ENCODE measurements around the gene OR51D1.
A peak's percentile ranks its signal among the peaks of the same experiment; 100 is the strongest.

The OR51D1 gene

DNA sequence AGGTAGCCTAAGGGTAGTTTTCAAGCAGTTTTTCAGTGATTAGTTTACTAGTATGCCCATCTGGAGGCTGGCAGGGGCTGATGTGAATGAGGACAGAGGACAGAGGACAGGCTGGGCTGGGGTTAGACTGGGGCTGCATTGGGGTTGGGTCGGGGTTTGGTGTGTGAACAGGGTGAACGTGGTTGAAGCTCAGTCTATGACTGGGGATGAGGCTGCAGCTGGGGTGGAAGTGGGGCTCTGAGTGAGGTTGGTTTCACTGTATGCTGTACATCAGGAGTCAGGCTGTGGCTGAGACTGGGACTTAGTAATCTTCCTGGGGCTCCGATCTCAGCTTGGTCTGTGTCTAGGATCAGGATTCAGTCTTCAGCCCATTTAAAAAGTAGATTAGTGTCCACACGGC lies 7.0 kb downstream of the OR51D1 start:
- DNase-seq (ENCODE audit: low read depth), result no peak

GRCh38 chr11:4645974-4646373 lies 8.7 kb downstream of the OR51D1 start:
- no peak for DNase-seq (ENCODE audit: low read depth)

DNA sequence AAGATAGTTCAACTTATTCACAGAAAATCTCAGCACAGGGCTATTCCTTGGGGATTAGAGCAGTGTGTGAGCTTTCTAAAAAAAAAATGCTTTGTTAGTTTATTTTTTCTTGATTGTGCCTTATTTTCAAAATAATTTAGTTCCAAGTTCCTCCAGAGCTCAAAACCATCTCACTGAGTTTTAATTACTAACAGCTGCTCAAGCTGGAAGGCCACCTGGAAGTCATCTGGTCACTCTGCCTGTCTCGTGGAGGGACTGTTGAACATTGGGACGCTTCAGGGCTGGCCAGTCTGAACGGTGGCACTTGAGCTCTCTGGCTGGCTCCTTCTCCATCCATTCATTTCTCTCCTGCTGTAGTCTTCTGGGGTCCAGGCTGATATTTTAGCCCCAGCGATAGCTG lies 10.5 kb downstream of the OR51D1 start:
- DNase-seq (ENCODE audit: low read depth), result no peak

DNA sequence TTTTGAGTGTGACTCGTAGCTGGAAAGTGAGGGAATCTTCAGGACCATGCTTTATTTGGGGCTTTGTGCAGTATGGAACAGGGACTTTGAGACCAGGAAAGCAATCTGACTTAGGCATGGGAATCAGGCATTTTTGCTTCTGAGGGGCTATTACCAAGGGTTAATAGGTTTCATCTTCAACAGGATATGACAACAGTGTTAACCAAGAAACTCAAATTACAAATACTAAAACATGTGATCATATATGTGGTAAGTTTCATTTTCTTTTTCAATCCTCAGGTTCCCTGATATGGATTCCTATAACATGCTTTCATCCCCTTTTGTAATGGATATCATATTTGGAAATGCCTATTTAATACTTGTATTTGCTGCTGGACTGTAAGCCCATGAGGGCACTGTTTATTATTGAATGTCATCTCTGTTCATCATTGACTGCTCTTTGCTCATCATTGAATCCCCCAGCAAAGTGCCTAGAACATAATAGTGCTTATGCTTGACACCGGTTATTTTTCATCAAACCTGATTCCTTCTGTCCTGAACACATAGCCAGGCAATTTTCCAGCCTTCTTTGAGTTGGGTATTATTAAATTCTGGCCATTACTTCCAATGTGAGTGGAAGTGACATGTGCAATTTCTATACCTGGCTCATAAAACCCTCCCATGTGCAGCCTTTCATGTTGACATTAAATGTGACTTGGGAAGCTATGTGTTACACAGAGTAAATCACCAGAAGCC lies 17.5 kb downstream of the OR51D1 start:
- no peak for DNase-seq (ENCODE audit: low read depth)

DNA sequence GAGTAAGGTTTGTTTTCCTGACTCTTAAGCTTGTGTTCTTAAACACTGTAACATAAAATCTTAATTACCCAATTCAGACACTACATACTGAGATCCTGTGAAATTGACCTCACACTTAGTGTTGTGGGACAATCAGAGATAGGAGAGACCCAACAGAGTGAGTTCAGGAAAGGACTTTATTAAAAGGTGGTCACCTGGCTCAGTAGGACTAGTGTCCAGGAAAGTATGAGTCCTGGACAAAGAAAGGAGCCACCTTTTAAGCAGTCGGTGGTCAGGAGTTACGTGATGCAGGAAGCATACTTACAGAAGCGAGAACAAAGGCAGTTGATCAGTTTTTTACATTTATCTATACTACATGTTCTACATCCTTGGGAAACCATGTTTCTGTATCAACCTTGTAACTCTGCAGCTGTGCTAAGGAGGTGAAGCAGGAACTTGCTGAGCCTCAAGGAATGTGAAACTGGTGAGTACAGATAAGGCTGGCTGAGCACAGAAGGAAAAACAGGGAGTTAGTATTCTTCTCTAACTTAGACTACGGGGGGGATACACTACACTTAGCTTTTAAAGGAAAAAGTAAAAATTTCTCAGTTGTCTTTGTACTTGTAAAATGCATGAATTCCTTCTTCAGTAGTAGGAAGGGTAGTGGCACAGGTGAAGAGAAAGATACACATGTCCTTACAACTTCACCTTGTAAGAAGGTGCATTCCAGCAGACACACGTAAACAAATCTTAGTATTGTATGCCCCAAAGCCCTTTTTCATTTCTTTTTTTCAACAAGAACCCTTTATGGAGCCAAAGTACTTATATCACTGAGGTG lies 21.6 kb downstream of the OR51D1 start:
- DNase-seq (ENCODE audit: low read depth), result no peak

DNA sequence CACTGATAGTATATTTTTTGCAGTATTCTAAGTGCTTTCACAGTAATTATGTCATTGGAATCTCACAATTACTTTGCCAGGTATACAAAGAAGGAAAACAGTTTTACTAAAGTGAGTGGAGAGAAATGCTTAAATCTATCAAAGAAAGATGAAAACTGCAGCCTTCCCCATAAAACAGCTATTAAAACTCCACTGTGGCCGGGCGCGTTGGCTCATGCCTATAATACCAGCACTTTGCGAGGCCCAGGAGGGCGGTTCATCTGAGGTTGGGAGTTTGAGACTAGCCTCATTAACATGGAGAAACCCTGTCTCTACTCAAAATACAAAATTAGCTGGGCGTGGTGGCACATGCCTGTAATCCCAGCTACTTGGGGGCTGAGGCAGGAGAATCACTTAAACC lies 25.6 kb downstream of the OR51D1 start:
- DNase-seq (ENCODE audit: low read depth), result no peak

DNA sequence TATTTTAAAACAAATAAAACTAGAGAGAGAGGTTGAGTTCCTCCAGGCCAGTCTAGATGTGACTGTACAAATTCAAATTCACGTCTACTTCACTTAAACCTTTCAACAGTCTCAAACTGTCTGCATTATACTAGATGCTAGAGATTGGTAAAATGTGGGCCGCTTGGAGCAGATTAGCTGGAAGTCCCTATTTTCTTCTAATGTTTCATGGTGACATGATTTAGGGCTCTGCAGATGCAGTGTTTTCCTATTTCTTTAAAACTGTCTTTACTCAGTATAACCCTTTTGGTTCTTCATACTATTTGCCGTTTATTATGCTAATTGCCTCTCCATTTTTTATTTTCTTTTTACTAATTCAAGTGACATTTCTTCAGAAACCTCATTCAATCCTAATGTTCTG lies 26.9 kb downstream of the OR51D1 start:
- DNase-seq (ENCODE audit: low read depth), result no peak

DNA sequence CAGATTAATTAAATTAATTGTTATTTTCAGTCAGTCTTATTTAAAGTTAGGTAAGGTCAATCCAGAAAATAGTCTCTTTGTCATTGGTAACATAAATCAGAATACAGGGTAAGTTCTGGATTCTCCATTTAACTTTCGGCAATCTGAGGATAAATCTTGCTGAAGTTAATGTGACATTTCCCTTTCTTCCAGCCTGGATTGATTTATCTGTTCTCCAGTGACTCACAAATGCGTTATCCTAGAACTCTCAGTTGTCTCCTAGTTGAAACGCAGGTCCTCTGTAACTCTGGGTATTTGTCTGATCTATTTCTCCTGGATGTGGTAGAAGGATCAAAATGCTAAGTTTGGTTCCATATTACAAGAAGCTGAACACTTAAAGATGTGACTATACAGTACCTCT lies 27.5 kb downstream of the OR51D1 start:
- DNase-seq (ENCODE audit: low read depth), result no peak

DNA sequence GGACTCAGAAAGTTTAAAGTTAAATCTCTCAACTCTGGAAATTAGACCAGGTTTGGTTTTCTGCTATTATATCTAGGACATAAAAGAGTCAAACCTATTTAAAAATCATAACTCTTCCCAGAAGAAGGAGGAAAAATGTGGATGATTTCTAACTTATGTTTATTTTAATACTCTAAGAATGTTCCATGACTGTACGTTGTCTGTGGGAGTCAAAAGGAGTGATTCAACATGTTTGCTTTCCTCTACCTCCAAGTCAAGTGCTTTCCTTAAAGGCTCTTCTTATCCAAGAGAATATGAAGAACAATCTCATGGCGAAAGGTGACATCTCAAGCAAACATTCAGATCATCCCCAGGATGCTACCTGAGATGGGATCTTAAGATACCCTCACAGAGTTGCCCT lies 28.1 kb downstream of the OR51D1 start:
- no peak for DNase-seq (ENCODE audit: low read depth)

DNA sequence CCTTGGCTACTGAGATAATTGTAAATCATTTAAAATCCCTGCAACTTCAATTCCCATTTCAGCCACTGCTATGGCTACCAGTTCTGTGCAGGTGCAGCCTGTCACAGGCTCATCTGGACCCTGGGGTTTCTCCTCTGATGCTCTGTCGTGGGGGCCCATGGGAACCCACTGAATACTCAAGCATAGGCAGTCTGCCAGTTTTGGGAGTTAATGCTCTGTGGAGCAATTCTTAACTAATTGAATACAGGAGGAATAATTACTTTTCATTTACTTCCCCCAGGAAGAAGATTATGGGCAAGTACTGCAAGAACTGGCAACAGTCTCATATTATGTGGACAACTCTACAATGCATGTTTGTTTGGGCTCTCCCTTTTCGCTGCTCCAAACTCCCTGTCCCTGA lies 34.5 kb downstream of the OR51D1 start:
- DNase-seq (ENCODE audit: low read depth), result no peak

DNA sequence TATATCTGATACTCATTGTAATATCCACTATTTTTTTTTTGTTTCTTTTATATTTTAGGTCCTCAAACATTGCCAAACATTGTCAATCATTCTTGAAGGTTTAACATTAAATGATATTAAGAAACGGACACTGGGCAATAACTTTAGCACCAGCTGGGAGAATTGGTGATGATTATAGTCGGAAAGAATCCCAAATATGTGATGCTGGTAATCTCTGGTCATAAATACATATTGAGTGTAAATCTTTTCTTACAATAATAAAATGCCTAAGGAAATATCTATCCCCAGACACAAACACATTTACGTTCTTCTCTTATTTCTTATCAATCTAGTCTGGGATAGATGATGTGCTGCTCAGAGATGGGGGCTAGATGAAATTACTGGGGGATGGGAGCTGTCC lies 35.2 kb downstream of the OR51D1 start:
- DNase-seq (ENCODE audit: low read depth), result peak; percentile 70

DNA sequence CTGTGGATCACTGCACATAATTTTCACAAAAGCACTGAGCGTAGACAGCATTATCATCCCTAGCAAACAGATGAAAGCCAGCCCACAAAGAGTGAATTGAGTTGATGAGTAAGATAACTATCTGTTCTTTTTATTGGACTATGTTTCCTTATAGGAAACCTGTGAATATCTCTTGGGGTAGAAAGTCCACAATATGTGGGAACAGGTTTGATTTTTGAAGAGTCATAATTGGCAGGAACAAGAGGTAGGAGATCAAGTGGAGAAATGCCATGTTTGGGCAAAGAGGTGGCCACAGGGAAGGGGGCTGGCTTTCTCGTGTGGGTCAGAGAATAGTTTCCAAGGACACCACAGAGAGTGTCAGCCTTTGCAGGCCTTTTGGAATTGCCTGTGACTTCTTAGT lies 36.5 kb downstream of the OR51D1 start:
- DNase-seq (ENCODE audit: low read depth), result no peak

GRCh38 chr11:4677948-4678347 lies 40.7 kb downstream of the OR51D1 start:
- no peak for DNase-seq (ENCODE audit: low read depth)

GRCh38 chr11:4680341-4680740 lies 43.1 kb downstream of the OR51D1 start:
- DNase-seq (ENCODE audit: low read depth), result no peak

DNA sequence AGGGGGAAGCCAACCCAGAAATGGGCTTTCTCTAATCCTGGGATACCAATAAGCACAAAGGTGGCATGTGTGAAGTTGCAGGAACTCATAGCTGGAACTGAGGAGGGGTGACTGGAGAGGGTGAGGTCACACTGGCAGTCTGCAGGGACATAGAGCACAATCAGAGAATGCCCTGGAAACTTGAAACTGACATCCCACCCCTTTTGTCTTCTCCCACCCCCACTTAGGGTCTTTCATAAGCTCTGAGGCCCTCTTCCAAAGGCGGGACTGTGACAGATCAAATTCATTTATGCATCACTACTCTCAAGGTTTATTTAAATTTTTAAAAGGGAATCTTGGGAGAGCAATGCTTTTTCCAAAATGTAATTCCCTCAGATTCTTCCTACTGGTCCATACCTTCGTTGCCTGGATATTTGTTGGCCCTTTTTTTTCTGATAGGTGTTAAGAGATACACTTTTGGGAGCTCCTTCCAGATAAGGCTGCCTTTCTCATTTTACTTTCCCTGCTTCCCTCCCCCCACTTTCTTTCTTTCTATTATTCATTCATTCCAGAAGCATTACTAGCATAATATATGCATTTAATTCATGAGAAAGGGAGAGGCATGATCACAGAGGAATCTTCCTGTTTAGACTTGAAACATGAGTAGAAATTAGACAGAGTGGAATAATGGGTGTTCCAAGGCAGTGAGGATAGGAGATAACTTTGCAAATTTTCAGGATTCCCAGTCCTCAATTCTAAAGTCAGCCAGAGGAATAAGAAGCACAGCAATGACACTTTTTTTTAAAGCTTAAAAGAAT lies 45.5 kb downstream of the OR51D1 start:
- DNase-seq (ENCODE audit: low read depth), result no peak

- DNase-seq (ENCODE audit: low read depth), result no peak
These were observed 47.5 kb downstream of the OR51D1 start for GRCh38 chr11:4684631-4685285.
